ENCODE data around the gene IPPK. TPM values are rescaled to one million over a fixed set of nuclear protein-coding genes. Genes with fewer than 3 reads are reported as not detected.

IPPK gene
- total RNA-seq, 4 donors from 2014 or later: 8.0 to 18.8 (median 11.0) TPM

DNA sequence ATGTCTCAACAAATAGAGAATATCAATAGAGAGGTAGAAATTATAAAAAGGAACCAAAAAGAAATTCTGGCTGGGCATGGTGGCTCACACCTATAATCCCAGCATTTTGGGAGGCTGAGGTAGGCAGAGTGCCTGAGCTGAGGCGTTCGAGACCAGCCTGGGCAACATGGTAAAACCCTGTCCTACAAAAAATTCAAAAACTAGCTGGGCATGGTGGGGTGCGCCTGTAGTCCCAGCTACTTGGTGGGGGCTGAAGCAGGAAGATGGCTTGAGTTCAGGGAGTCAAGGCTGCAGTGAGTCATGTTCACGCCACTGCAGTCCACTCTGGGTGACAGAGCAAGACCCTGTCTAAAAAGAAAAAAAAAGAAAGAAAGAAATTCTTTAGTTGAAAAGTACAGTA, 24.9 kb downstream of the IPPK start:
- TF ChIP-seq POLR2A (IDR thresholded peaks at IDR 0.05): no peak
- TF ChIP-seq EP300 (IDR thresholded peaks at IDR 0.05): no peak
- peaks cover 0 to 7% (median 0%) of the 10 kb centered on the region in 4 donors for H3K9me3 ChIP-seq
- peaks cover 0 to 97% (median 11%) of the 10 kb centered on the region in 3 donors for H3K36me3 ChIP-seq
- H3K27me3 ChIP-seq: no peaks in the 10 kb centered on the region
- WGBS, 2 donors: 97% methylated on average over 4 of the region's 4 CpGs
- no peak overlapping the region for H3K27ac ChIP-seq
- DNase-seq (ENCODE audit: low spot score in 2 of 2): no peak
- H3K4me1 ChIP-seq: peaks cover 0 to 7% (median 0%) of the 10 kb centered on the region in 4 donors
- H3K4me3 ChIP-seq: no peak overlapping the region

DNA sequence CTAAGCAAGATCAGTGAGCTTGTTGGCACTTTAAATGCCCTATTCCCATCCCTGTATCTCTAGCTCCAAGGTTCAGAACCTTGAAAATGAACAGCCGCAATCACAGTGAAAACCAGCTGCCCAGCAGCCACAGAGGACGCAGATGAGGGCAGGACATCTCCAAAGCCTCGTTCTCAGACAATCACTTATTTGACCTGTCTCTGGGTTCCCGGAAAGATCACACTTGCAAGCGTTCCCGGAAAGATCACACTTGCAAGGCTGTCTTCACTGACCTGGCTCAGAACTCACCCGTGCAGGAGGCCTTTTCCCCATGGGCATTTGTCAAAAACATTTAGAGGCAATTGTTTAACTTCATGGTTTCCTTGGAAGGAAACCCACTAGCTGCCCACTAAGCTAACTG, 25.7 kb downstream of the IPPK start:
- Histone ChIP-seq H3K27ac (no peak overlapping the region), H3K4me1 (peaks cover 0 to 7% (median 0%) of the 10 kb centered on the region in 4 donors), H3K9me3 (peaks cover 0 to 7% (median 0%) of the 10 kb centered on the region in 4 donors), H3K4me3 (no peak overlapping the region), H3K36me3 (peaks cover 0 to 100% (median 11%) of the 10 kb centered on the region in 3 donors), H3K27me3 (no peaks in the 10 kb centered on the region)
- WGBS, 2 donors: 80 to 87% methylated on average over 7 of the region's 7 CpGs
- DNase-seq (ENCODE audit: low spot score in 2 of 2): no peak
- no peak for TF ChIP-seq EP300 (IDR thresholded peaks at IDR 0.05)
- no peak for TF ChIP-seq POLR2A (IDR thresholded peaks at IDR 0.05)
- TF ChIP-seq, protein P1, sequence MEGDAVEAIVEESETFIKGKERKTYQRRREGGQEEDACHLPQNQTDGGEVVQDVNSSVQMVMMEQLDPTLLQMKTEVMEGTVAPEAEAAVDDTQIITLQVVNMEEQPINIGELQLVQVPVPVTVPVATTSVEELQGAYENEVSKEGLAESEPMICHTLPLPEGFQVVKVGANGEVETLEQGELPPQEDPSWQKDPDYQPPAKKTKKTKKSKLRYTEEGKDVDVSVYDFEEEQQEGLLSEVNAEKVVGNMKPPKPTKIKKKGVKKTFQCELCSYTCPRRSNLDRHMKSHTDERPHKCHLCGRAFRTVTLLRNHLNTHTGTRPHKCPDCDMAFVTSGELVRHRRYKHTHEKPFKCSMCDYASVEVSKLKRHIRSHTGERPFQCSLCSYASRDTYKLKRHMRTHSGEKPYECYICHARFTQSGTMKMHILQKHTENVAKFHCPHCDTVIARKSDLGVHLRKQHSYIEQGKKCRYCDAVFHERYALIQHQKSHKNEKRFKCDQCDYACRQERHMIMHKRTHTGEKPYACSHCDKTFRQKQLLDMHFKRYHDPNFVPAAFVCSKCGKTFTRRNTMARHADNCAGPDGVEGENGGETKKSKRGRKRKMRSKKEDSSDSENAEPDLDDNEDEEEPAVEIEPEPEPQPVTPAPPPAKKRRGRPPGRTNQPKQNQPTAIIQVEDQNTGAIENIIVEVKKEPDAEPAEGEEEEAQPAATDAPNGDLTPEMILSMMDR (IDR thresholded peaks at IDR 0.05): no peak

DNA sequence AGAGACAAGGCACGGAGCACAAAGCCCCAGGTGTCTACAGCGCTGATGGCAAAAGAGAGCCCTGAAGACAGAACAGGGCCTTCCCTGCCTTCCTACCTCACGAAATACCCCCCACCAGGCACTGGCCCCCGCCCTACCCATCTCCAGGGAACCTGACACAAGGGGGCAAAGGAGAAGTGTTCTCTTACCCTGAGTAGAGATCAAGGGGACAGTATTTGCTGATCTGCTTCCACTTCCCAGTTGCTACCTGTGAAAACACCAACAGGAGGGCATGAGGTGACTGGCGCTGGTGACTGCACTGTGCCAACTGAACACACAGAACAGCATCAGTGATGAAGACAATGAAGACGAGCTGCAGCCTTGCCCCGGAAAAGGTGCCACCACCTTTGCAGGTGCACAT, 27.4 kb downstream of the IPPK start:
- no peak for DNase-seq (ENCODE audit: low spot score in 2 of 2)

DNA sequence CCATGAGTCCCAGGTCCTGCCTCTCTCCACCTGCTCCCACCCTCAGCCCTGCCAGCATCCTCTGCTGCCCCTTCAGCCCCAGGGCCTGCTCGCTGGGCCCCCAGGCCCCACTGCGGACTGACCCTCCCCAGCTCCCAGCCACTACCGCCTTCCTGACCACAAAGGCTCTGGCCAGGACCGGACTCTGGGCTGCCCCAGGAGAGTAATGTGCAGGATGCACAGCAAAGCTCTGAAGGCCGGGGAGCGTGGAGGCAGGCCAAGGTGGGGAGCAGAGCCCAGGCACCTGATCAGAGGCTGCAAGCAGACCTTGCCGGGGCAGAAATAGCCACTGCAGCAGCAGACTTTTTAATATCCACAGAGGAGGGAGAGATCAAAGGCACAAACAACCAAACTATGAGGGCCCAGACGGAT, 27.9 kb downstream of the IPPK start:
- Histone ChIP-seq H3K9me3 (peaks cover 0 to 7% (median 0%) of the 10 kb centered on the region in 4 donors), H3K4me3 (no peak overlapping the region), H3K27me3 (no peaks in the 10 kb centered on the region), H3K4me1 (no peaks in the 10 kb centered on the region), H3K36me3 (peaks cover 0 to 100% (median 15%) of the 10 kb centered on the region in 3 donors), H3K27ac (no peak overlapping the region)
- TF ChIP-seq, protein P1 (IDR thresholded peaks at IDR 0.05): no peak
- TF ChIP-seq POLR2A (IDR thresholded peaks at IDR 0.05) (no peak), EP300 (IDR thresholded peaks at IDR 0.05) (no peak)
- WGBS, 2 donors: 88% methylated on average over 4 to 5 of the region's 8 CpGs
- no peak for DNase-seq (ENCODE audit: low spot score in 2 of 2)

More for the DNA sequence above, 27.4 kb downstream of the IPPK start:
- no peaks in the 10 kb centered on the region for H3K27me3 ChIP-seq
- H3K27ac ChIP-seq: no peak overlapping the region
- H3K4me3 ChIP-seq: no peak overlapping the region
- 93 to 94% methylated on average over 7 of the region's 7 CpGs for WGBS, 2 donors
- H3K36me3 ChIP-seq: peaks cover 0 to 100% (median 11%) of the 10 kb centered on the region in 3 donors
- TF ChIP-seq POLR2A (IDR thresholded peaks at IDR 0.05) (no peak), EP300 (IDR thresholded peaks at IDR 0.05) (no peak)
- TF ChIP-seq, protein P1 (IDR thresholded peaks at IDR 0.05): no peak
- peaks cover 0 to 7% (median 0%) of the 10 kb centered on the region in 4 donors for H3K9me3 ChIP-seq
- H3K4me1 ChIP-seq: no peaks in the 10 kb centered on the region

DNA sequence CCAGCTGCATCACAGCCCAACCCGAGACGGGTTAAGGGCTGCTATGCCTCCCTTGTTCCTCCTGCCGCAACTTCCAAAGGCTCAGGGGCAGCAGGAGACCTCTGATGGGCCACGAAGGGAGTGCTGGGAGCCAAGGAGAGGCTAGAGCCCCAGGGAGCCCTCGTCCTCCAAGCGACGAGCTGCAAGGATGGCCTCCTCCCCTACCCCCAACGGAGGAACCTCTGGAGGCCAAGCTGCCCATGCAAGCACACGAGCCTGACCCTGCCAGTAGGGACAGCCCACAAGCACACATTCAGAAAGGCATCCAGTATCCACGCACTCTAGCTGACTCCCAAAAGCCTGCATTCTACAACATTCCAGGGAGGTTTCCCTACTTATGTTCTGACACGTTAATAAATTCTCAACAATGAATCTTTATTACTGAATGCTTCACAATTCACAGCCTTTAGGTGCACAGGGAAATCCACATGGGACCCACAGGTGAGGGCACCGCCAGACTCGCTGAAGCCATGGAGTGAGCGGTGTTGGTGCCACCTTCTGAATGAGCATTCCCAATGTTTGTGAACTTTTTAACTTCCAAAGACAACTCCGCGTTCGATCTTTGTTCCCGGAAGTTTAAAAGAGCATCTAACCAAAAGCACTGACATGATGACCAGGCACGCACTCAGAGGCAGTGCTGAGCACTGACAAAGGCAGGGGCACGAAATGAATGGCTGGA, 28.7 kb downstream of the IPPK start:
- Histone ChIP-seq H3K4me3 (no peak overlapping the region), H3K36me3 (peaks cover 0 to 100% (median 16%) of the 10 kb centered on the region in 3 donors), H3K9me3 (peaks cover 0 to 7% (median 0%) of the 10 kb centered on the region in 4 donors), H3K27me3 (no peaks in the 10 kb centered on the region), H3K27ac (no peak overlapping the region), H3K4me1 (no peaks in the 10 kb centered on the region)
- TF ChIP-seq, protein P1 (IDR thresholded peaks at IDR 0.05): no peak
- TF ChIP-seq POLR2A (IDR thresholded peaks at IDR 0.05): no peak
- no peak for TF ChIP-seq EP300 (IDR thresholded peaks at IDR 0.05)
- WGBS, 2 donors: 72 to 73% methylated on average over 17 to 20 of the region's 20 CpGs
- no peak for DNase-seq (ENCODE audit: low spot score in 2 of 2)

Measured in tibial nerve (tissue), 4 donors.